Coronary artery (tissue), 2 donors: ENCODE results near the gene LHPP.

Experiments
- DNase-seq: peaks from one replicate; pipeline ENCODE4 v3.0.0-alpha.2; 2017; ENCODE audit warnings: low spot score
- H3K27ac ChIP-seq, 2 donors: fragments of 200-600 bp; sonication (generic); one replicate each; pipeline ENCODE4 v1.5.1; 2016 to 2019
- H3K4me3 ChIP-seq: fragments of 200-600 bp; sonication (generic); 2 replicates; pipeline ENCODE4 v1.5.1; 2016; ENCODE audit warnings: mild to moderate bottlenecking, moderate library complexity
- CTCF ChIP-seq: fragments of 200-600 bp; sonication (generic); IDR thresholded peaks from one replicate; pipeline ENCODE4 v1.5.1; 2019; ENCODE audit warnings: antibody characterized with exemption

LHPP gene

DNA sequence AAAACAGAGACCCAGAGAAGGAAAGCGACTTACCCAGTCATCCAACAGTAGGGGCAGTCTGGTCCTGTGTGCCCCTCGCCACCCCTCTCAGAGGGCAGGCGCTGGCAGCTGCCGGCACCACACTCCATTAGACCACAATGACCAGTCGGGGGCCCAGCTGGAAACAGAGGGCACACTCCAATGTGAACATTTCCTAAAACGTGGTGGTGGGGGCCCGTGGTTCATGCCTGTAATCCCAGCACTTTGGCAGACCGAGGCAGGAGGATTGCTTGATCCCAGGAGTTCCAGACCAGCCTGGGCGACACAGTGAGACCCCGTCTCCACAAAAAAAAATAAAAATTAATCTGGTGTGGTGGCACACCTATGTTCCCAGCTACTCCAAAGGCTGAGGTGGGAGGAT is 42.0 kb upstream of the LHPP start:
- H3K4me3 ChIP-seq: no peak overlapping the region
- DNase-seq: peak; percentile 74
- no peak for TF ChIP-seq CTCF
- no peak overlapping the region for H3K27ac ChIP-seq

DNA sequence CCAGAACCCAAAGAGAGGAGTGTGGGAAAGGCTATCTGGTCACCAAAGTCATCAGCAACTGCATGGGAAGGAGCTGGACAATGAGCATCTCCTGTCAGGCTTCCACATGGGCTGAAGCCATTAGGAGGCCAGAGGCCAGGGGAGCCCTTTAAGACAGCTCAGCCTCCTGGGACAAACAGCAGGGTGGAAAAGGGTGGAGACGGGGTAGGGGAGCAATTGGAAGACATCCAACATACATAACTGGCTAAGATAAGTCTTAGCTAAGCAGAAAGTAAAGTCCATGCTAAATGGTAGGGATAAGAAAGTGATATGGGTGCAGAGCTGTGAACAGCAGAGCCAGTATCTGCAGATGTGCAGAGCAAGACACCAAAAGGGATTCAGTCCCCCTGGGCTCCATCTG is 41.4 kb upstream of the LHPP start:
- no peak for TF ChIP-seq CTCF
- H3K4me3 ChIP-seq: no peak overlapping the region
- H3K27ac ChIP-seq: no peak overlapping the region
- DNase-seq: peak; percentile 55

- Histone ChIP-seq H3K4me3 (no peak overlapping the region), H3K27ac (no peak overlapping the region)
- DNase-seq: peak; percentile 45
- TF ChIP-seq CTCF: no peak
Observed at GRCh38 chr10:124422742-124423141, 38.9 kb upstream of the LHPP start.

GRCh38 chr10:124423813-124424212 is 37.8 kb upstream of the LHPP start:
- peak; percentile 7 for DNase-seq
- TF ChIP-seq CTCF: no peak
- no peak overlapping the region for H3K27ac ChIP-seq
- no peak overlapping the region for H3K4me3 ChIP-seq

GRCh38 chr10:124425227-124425962 is 36.2 kb upstream of the LHPP start:
- DNase-seq: peak; percentile 1
- no peak overlapping the region for H3K27ac ChIP-seq
- H3K4me3 ChIP-seq: no peak overlapping the region
- TF ChIP-seq CTCF: no peak

DNA sequence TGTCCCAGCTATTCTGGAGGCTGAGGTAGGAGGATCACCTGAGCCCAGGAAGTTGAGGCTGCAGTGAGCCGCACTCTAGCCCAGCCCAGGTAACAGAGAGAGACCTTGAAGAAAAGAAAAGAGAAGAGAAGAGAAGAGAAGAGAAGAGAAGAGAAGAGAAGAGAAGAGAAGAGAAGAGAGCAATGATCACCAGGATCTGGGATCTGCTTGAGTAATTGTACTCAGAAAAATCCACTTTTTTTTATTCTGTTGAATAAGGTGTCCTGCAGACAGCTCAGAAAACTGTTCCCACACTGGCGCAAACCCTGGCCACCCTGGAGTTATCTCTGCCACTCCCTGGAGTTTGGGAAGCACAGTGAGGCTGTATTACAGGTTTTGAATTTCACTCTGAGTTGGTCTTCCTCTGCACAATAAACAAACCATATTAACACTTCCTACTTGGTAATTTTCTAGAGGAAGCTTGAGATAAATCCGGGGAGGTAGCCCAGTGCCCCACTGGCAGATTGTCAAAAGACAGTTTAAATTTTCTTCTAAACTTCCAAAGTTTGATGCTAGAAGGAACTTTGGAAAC is 33.3 kb upstream of the LHPP start:
- peak; percentile 3 for DNase-seq
- Histone ChIP-seq H3K4me3 (no peak overlapping the region), H3K27ac (no peak overlapping the region)
- no peak for TF ChIP-seq CTCF

- peak; percentile 17 for DNase-seq
- Histone ChIP-seq H3K4me3 (no peak overlapping the region), H3K27ac (no peak overlapping the region)
- TF ChIP-seq CTCF: no peak
Observed at GRCh38 chr10:124429576-124429975, 32.0 kb upstream of the LHPP start.
